WTC11 (cell line): ENCODE data around the gene FGD3. TPM values are rescaled to one million over a fixed set of nuclear protein-coding genes. Genes with fewer than 3 reads are reported as not detected.

ENCODE experiments used
- ATAC-seq: fragments of 200-7000 bp; cut with Tn5 transposase; 2 replicates; pipeline ENCODE4 v1.10.0; 2021; ENCODE audit warnings: mild to moderate bottlenecking, moderate library complexity
- CTCF ChIA-PET: fragments of 300-600 bp; sonication (Branson Sonifier 250); formaldehyde crosslinking; loops from one replicate; lab custom pipeline; 2021; ENCODE audit warnings: antibody characterized with exemption; lab: Charles Lee
- POLR2A ChIA-PET: fragments of 350-600 bp; sonication (Branson Sonifier 250); formaldehyde crosslinking; loops from one replicate; lab custom pipeline; 2021; ENCODE audit warnings: antibody characterized with exemption; lab: Charles Lee
- DNase-seq: peaks from one replicate; pipeline ENCODE4 v3.0.0; 2021; ENCODE audit warnings: low spot score
- H3K27ac Mint-ChIP-seq: 2 replicates; pipeline ENCODE4 v1.8.0; 2021; ENCODE audit warnings: mixed read lengths
- H3K27me3 Mint-ChIP-seq: 2 replicates; pipeline ENCODE4 v1.8.0; 2021; ENCODE audit warnings: low read depth, mild to moderate bottlenecking, moderate library complexity, mixed read lengths
- H3K36me3 Mint-ChIP-seq: 2 replicates; pipeline ENCODE4 v1.8.0; 2021; ENCODE audit warnings: mixed read lengths
- H3K4me1 Mint-ChIP-seq: 2 replicates; pipeline ENCODE4 v1.8.0; 2022; ENCODE audit warnings: mixed read lengths
- H3K4me3 Mint-ChIP-seq: 2 replicates; pipeline ENCODE4 v1.8.0; 2021; ENCODE audit warnings: mild to moderate bottlenecking, moderate library complexity, mixed read lengths
- H3K9me3 Mint-ChIP-seq: 2 replicates; pipeline ENCODE4 v1.8.0; 2021; ENCODE audit warnings: mixed read lengths
- ATF3 ChIP-seq: sonication (generic); formaldehyde crosslinking; conservative IDR thresholded peaks from 2 replicates; pipeline ENCODE4 v1.8.1; 2022; ENCODE audit warnings: mild to moderate bottlenecking, missing genetic modification reagents
- CTCF ChIP-seq: fragments of 200-600 bp; IDR thresholded peaks from 2 replicates; pipeline ENCODE4 v1.8.0; 2022; ENCODE audit warnings: antibody characterized with exemption
- E2F1 ChIP-seq: sonication (generic); formaldehyde crosslinking; IDR thresholded peaks from 2 replicates; pipeline ENCODE4 v1.8.0; 2022; ENCODE audit warnings: mild to moderate bottlenecking, missing genetic modification reagents
- EMX1 ChIP-seq: fragments of 250-450 bp; sonication (Bioruptor Pico); IDR thresholded peaks from 2 replicates; pipeline ENCODE4 v1.8.0; 2021; ENCODE audit warnings: mild to moderate bottlenecking
- ESRRA ChIP-seq: sonication (generic); formaldehyde crosslinking; IDR thresholded peaks from 2 replicates; pipeline ENCODE4 v1.8.1; 2022; ENCODE audit warnings: mild to moderate bottlenecking, missing genetic modification reagents, borderline replicate concordance
- FOXP4 ChIP-seq: sonication (generic); formaldehyde crosslinking; IDR thresholded peaks from 2 replicates; pipeline ENCODE4 v1.8.0; 2022; ENCODE audit warnings: mild to moderate bottlenecking, missing genetic modification reagents
- HMGA2 ChIP-seq: fragments of 250-450 bp; sonication (Bioruptor Pico); IDR thresholded peaks from 2 replicates; pipeline ENCODE4 v1.4.0; 2021; ENCODE audit warnings: mild to moderate bottlenecking, moderate library complexity
- JAZF1 ChIP-seq: fragments of 250-450 bp; sonication (Bioruptor Pico); IDR thresholded peaks from 2 replicates; pipeline ENCODE4 v1.9.0; 2021; ENCODE audit warnings: moderate library complexity, mild to moderate bottlenecking, inconsistent platforms
- MAX ChIP-seq: sonication (generic); formaldehyde crosslinking; IDR thresholded peaks from 2 replicates; pipeline ENCODE4 v1.8.0; 2022; ENCODE audit warnings: mild to moderate bottlenecking, missing genetic modification reagents
- NR3C1 ChIP-seq: sonication (generic); formaldehyde crosslinking; conservative IDR thresholded peaks from 2 replicates; pipeline ENCODE4 v1.8.1; 2023; ENCODE audit warnings: low read depth, mild to moderate bottlenecking, missing genetic modification reagents
- SOX15 ChIP-seq: fragments of 250-450 bp; sonication (Bioruptor Pico); IDR thresholded peaks from 2 replicates; pipeline ENCODE4 v1.9.0; 2021; ENCODE audit warnings: mild to moderate bottlenecking
- STAT6 ChIP-seq: sonication (generic); formaldehyde crosslinking; conservative IDR thresholded peaks from 2 replicates; pipeline ENCODE4 v1.8.1; 2023; ENCODE audit warnings: mild to moderate bottlenecking, low read depth, missing genetic modification reagents, moderate library complexity
- TCF7 ChIP-seq: sonication (generic); formaldehyde crosslinking; IDR thresholded peaks from 2 replicates; pipeline ENCODE4 v1.8.0; 2022; ENCODE audit warnings: mild to moderate bottlenecking, low read depth, missing genetic modification reagents, moderate library complexity
- USF1 ChIP-seq: sonication (generic); formaldehyde crosslinking; IDR thresholded peaks from 2 replicates; pipeline ENCODE4 v1.8.0; 2022; ENCODE audit warnings: mild to moderate bottlenecking, missing genetic modification reagents
- USF2 ChIP-seq: sonication (generic); formaldehyde crosslinking; IDR thresholded peaks from 2 replicates; pipeline ENCODE4 v1.8.1; 2023; ENCODE audit warnings: mild to moderate bottlenecking, missing genetic modification reagents, moderate library complexity
- ZNF263 ChIP-seq: sonication (generic); formaldehyde crosslinking; IDR thresholded peaks from 2 replicates; pipeline ENCODE4 v1.8.1; 2022; ENCODE audit warnings: low read depth, mild to moderate bottlenecking, moderate library complexity, missing genetic modification reagents
- ZNF281 ChIP-seq: sonication (generic); formaldehyde crosslinking; IDR thresholded peaks from 2 replicates; pipeline ENCODE4 v1.8.0; 2023; ENCODE audit warnings: mild to moderate bottlenecking, missing genetic modification reagents
- ZNF425 ChIP-seq: fragments of 250-450 bp; sonication (Bioruptor Pico); conservative IDR thresholded peaks from 2 replicates; pipeline ENCODE4 v1.9.0; 2021; ENCODE audit warnings: mild to moderate bottlenecking
- total RNA-seq: library from RNA; stranded (reverse); gene quantifications from 3 replicates; pipeline ENCODE4 v1.2.3, GENCODE V29; 2021

FGD3 gene
- total RNA-seq, 1 experiment from 2014 or later, result 1.9 TPM

GRCh38 chr9:92984976-92985375 is 37.7 kb downstream of the FGD3 start (continued):
- TF ChIP-seq E2F1 (CRISPR knock-in tag) (no peak), EMX1 (CRISPR knock-in tag) (no peak)

- peaks cover 63% of the 10 kb centered on the region for H3K9me3 Mint-ChIP-seq
- ATAC-seq (0 out of 2 replicates have a peak, but pooled peaks have one; percentile 11), DNase-seq (no peak)
- H3K4me3 Mint-ChIP-seq, result no peak overlapping the region
- H3K4me1 Mint-ChIP-seq, result peaks cover 49% of the 10 kb centered on the region
- TF ChIP-seq HMGA2 (no peak), ZNF281 (no peak), SOX15 (CRISPR knock-in tag) (no peak), JAZF1 (CRISPR knock-in tag) (no peak), NR3C1 (CRISPR knock-in tag) (no peak), ZNF263 (CRISPR knock-in tag) (no peak), CTCF (peak; percentile 35; the same call in 1 of the 2 replicates), USF2 (CRISPR knock-in tag) (no peak), TCF7 (CRISPR knock-in tag) (no peak), ZNF425 (CRISPR knock-in tag) (no peak), FOXP4 (CRISPR knock-in tag) (no peak), STAT6 (CRISPR knock-in tag) (no peak), MAX (CRISPR knock-in tag) (no peak), ESRRA (CRISPR knock-in tag) (peak; percentile 92; the same call in 1 of the 2 replicates), USF1 (CRISPR knock-in tag) (no peak), ATF3 (CRISPR knock-in tag) (no peak)
- peaks cover 71% of the 10 kb centered on the region for H3K36me3 Mint-ChIP-seq
- CTCF ChIA-PET, result interaction anchor here (0.6 to 1.4 kb wide), 3 partner anchors 8 to 228 kb away, joined by 3 to 6 read pairs (median 3); no protein-coding TSS in a partner anchor
- POLR2A ChIA-PET, result no interaction called here
- peak overlapping the region; percentile 5; the same call in 1 of the 2 replicates for H3K27ac Mint-ChIP-seq
- H3K27me3 Mint-ChIP-seq, result peaks cover 14% of the 10 kb centered on the region
Measured at GRCh38 chr9:92986176-92987119, 39.1 kb downstream of the FGD3 start.
